GM21737 (cell line): ENCODE measurements around the gene MGAT1.

Experiments
- ATAC-seq: cut with Tn5 transposase; IDR thresholded peaks from one replicate; pipeline ENCODE4 v1.9.1; 2021; ENCODE audit warnings: mild to moderate bottlenecking, moderate library complexity; ENCODE audit not compliant: unreplicated experiment

MGAT1 gene

DNA sequence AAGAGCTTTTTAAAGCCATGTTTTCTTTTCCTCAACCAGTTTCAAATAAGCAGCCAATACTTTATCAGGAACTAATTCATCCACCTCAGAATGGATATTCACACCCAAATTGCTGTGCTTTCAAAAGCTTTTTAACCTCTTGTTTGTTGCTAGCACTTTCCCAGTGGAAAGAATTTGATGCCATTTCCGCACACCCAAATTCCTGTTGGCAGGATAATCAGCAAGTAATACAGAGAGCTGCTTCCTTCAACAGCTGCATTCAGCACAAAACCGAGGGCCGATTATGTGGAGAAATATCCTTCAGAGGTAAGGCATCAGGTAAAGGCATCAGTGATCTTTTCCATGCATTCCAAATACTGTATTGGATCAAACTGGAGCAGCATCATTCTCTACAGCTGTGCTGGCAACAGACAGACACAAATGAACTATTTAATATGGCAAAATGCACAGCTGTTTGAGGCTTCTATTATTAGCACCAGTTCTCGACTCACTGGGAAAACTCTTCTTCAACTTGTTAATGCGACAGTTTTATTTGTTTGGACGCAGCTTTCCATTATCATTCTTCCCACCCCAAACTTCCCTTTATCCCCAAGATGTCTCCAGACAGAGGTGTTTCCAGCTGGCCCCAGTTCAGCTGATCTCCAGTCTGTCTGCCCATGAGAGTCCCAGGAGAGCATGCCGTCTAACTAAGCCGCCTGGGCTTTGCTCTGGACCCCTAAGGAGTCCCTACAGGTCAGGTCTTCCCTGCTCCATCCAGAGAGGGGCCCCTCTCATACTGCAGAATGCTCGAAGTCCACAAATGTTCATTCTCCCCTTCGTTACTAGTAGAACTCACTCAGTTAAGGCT, 22.2 kb upstream of the MGAT1 start:
- no peak for ATAC-seq

DNA sequence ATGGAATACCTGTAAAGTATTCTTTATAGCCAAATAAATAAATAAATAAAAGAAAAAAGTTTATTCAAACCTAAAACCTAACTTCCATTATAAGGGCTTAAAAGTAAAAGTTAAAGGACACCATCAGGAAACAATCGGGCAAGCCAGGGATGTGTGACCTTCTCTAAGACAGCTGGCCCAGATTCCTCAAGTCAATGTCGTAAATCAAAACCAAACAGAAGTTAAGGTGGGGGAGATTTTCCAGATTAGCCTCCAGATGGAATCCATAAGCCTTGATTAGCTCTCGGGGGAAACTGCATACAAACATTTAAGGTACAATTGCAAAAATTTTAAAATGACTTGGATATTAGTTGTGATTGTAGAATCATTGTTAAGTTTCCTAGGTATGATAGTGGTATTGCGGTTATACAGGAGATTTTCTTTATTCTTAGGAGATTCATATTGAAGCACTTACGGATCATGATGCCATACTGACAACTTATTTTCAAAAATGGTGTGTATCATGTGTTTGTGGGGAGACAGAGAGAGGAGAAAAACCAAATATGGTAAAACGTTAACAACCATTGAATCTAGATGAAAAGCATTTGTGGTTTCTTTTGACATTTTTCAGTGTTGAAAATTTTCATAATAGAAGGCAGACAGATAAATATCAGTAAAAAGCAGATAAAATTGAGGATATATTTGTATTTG, 21.5 kb upstream of the MGAT1 start:
- ATAC-seq, result no peak

DNA sequence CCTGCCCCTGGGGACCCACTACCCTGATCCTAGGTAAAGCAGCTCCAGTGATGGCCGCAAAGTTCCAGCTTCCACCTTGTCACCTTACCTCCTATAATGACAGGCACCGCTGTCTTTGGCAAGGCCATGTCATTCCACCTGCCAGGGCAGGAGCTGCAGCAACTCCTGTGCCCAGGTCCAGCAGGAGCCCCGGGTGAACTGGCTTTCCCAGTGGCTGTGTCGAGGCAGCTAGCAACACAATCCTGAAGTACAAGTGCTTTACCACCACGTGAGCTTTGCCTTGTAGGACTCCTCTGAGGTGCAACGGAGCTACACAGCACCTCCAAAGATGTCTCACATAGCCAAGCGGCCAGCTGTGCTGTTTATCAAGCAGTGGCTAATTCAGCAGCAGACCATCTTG, 20.7 kb upstream of the MGAT1 start:
- no peak for ATAC-seq

DNA sequence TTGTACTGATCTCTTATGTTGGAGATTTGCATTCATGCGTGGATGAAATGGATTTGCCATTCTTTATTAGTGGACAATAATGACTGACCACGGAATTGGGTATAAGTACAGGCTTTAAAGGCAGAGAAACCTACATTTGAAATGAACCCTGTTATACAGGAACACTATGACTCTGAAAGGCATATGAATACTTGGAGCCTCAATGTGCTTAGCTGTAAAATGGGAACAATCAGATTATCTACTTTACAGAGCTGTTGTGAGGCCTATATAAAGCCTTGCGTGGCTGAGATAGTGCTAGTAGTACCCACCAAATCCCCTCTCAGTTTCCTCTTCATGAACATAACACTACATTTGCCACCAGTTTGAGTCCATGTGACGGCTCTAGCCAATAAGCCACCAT, 18.9 kb upstream of the MGAT1 start:
- no peak for ATAC-seq

DNA sequence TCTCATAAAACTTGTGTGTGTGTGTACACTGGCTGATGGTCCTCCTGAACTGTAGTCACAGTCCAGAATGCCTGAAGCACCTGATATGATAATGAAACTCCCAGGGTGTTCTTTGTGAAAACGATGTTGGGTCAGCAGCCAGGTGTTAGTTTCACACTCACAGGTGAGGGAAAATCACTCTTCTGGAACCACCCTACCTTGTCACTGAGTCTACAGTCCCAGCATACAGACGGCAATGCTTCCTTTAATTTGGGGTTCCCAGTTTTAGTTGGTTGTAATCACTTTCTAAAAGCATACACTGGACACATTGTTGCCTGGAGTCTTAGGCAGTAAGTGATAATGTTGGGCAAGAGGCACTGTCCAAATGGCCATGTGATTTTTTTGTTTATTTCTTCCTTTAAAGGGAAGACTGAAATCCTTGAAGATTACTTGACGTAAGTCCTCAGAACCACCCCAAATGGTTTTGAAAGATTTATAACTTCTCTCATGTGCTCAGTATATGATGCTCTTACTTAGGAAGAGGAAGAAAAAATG, 18.2 kb upstream of the MGAT1 start:
- ATAC-seq, result peak; percentile 77

DNA sequence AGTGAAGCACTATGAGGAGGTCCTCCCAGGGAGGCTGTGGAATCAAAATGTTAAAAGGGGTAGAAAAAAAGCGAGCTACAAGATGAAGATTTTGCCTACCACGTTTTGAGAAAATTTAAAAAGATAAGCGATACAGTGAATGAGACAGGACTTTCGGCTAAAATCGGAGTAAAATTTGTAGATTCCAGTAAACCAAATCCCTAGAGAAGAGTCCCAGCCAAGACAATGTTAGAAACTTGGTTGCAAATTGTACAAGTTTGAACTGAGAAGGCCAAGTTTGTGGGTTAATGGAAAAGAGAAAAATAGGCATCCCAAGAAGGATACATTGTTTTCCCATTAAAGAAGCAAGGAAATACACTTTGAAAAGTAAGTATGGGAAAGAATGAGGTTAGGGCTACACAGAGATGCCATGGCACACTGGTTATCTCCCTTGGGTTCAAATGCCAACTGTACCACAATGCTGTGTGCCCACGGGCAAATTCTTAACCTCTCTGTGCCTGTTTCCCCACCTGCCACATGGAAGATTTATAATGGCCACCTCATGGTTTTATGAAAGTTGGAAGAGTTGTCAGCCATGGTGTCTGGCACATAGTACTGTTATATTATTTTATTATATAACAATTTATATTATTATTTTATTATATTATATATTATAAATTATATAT, 16.2 kb upstream of the MGAT1 start:
- ATAC-seq, result no peak

- ATAC-seq, result no peak
Observed at GRCh38 chr5:180817893-180818674, 15.5 kb upstream of the MGAT1 start.

DNA sequence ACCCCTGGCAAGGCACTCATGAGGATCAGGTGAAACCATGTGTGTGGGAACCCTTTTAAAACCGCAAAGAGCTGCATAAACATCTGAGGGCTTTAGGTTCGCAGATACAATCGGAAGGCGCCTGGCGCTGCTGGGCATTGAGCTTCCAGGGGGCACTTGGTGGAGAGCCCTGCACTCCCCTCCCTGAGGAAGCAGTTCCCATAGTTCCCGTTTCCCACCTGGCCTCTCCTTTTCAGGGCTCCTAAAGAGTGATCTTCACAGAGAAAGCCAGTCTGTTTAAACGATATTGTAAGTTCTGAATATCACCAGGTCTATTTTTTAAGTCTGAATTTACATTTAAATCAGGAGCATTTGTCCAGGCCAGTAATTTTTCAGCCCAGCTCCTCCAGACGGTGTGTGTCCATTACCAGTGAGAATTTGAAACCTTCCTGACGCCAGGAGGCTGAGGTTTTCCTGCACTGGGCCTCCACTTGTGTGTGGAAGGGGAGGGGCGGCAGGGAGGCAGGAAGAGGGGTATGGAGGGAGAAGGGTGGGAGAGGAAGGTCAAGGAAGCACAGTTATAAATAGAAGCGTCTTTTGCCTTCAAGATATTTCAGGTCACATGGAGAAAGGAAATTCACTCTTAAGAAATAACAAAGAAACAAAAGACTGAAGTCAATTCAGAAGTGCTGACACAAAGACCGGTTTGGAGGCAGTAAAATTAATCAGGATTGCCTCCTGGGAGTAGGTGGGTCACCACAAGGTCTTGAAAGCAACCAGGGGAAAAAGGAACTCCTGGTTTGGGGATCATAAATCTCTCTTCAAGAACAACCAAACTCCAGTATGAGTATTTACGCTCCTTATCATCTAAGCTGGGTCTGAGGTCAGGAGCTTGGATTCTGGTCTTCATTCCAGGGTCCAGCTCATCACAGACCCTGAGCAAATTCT, 14.3 kb upstream of the MGAT1 start:
- ATAC-seq, result no peak

DNA sequence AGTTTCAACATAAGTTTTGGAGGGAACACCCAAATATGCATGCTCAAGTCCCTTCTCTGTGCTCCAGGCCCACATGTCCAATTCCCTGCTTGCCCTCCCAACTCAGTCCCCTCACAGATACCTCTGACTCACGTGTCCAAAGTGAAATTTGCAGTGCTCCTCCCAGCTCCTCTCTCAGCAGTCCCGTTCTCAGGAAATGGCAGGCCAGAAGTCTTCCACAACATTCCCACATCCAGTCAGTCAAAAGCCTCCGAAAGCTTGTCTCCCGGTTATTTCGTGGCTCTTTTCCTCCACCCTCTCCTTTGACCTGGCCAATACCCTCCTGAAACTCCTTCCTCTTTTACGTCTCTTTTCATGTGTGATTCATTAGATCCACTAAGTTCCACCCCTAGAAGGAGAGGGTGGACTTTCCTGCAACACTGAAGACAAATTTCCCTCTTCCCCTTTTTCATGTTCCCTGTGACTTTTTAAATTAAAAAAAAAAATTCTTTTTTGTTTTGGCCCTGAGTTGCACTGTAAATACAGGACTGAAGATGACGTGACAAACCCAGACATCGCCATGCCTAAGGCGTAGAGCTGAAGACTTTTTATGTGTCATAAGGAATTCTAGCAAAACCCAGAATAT, 12.8 kb upstream of the MGAT1 start:
- ATAC-seq, result no peak

DNA sequence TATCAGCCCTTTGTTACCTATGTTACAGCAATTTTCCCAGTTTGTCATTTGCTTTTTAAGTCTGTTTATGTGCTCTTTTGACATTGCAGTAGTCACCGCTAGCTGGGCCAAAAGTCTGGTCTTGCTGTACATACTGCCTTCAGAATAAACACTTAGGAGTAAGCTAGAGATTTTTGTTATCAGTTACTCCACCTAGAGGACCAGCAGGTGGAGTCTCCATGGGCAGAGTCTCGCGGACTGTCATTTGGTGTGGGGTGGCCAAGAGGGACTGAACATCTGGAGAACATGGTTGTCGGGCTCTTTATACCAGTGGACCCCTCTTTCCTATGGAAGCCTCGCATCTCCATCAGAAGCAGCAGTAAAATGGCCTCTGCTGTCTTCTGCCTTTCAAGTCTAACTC, 10.8 kb upstream of the MGAT1 start:
- ATAC-seq, result no peak

- no peak for ATAC-seq
Observed at GRCh38 chr5:180811623-180812124, 9.1 kb upstream of the MGAT1 start.

- no peak for ATAC-seq
Observed at GRCh38 chr5:180810959-180811622, 8.5 kb upstream of the MGAT1 start.

DNA sequence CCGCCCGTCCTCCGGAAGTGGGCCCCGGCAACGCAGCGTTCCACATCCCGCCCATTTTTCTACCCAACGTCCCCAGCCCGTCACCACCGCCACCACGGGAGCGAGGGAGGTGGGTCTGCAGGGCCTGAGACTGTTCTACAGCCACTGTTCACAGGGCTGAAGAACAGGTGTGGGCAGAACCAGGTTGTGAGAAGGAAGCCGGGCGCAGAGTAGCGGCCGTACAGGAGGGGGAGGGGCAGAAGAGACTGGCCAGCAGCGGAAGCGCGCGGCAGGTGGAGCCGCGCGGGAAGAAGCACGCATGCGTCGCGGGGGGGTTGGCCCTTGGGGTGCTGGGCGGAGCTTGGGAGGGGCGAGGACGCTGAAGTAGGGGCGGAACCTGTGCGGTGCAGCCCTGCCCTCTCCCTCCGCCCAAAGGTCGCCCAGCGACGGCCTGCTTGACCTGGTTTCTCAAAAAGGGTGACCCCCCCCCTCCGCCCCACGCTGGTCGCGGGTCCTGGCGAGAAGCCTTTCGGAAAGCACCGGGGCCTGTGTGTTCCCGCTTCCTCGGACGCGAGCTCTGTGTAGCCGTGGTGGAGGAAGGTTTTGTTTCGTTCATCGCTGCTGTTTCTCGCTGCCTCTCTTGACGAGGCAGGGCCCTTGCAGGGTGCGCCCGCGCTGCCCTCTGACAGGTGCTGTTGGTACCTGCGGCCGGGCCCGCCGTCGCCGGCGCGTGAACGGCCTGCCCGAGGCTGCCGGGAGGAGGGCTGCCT, 7.8 kb upstream of the MGAT1 start:
- ATAC-seq, result peak; percentile 56

DNA sequence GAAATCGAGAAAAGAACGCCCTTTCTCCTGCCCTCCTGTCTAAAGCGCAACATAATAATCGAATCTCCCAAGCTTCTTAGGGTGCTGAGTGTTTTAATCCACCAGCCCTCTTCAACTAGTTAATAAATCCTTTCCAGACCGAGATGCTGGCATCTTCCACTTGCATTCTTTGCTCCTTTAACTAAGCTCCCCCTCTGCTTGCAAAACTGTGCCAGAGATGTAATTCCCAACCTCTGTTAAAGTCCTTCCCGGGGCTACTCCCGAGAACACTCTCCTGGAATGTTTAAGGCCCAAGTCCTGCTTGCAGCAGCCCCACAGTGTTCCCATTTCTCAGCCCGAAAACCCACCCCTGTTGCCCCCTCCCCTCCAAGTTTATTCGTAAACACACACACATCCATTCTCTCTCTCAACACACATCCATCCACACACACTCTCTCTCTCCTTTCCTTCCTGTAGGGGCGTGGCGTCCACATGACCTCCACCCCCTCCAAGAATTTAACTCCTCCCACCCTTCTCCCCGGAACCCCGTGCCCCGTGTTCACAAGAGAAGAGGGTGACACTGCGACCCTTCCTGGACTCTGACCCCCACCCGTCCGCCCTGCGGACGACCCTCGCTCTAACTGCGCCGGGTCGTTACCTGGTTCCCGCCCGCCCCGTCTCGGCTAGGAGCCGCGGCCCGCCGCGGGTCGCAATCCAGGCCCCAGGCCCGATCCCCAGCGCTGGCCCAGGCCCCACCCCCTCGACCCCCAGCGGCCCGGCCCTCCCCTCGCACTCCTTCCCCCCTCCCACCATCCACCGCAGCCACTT, 7.0 kb upstream of the MGAT1 start:
- ATAC-seq, result peak; percentile 55

- no peak for ATAC-seq
Observed at GRCh38 chr5:180808461-180809000, 5.9 kb upstream of the MGAT1 start.

DNA sequence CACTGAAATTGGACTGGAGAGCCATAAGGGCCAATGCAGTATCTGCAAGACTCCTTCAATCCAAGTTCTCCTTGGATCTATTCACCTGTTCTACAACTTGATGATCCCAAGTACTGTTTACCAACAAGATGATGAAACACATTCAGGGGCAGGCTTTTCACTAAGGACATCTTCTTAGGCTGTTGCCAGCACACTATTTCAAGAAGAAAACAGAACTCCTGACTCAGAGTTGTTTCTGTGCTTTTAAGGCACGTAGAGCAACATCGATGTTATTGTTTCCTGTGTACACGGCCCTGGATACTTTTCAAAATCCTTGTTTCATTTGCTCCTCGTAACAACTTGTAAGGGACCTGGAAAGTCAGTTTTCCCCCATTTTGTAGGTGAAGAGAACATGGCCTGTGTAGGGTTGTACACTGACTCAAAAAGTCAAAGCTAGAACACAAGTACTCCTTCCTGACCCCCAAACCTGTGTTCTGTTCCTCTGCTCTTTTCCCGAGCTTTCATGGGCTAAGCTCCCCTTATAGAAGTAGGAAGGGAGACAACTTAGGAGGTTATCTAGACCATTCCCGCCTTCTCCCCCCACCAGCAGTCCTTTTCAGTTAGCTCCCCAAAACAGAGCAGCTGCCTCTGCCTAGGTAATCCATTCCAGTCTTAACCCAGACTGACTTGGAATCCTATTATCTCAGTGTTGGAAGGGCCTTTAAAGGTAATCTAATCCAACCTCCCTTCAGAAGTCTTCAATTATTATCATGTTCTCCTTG, 5.2 kb upstream of the MGAT1 start:
- no peak for ATAC-seq
